HG03442 (cell line): Measurements from ENCODE around the gene NAA40.

ENCODE experiments used
- ATAC-seq: cut with Tn5 transposase; IDR thresholded peaks from one replicate; pipeline ENCODE4 v1.9.1; 2021; ENCODE audit warnings: mild to moderate bottlenecking, moderate library complexity; ENCODE audit not compliant: unreplicated experiment

The NAA40 gene

DNA sequence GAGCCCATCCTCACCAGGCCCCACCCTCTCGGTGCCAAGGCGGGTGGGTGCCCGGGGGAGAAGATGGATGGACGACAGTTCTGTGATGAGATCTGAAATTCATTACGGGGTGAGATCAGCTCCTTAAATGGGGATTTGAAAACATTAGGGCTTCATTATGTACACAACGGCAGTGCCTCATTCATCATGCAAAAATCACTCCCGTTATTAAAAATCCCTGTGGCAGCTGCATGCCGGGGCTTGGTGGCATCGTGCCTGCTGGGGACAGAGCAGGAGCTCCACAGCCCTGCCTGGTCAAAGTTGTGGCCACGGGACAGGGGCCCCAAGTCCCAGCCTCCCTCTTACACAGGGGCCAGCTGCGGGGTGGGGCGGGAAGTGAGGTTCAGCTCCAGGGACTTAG, 67.6 kb downstream of the NAA40 start:
- ATAC-seq = no peak
